ENCODE measurements around the gene BIN2. TPM values are rescaled to one million over a fixed set of nuclear protein-coding genes. Genes with fewer than 3 reads are reported as not detected.

Gene BIN2
- total and polyA plus RNA-seq, 2 of the 13 experiments (the other 11 are each of a cell fraction or from before 2014, with no cell fraction given) = not detected

GRCh38 chr12:51269174-51270066 lies 54.6 kb downstream of the BIN2 start (continued):
- TF ChIP-seq ASH2L (IDR thresholded peaks at IDR 0.05; ENCODE audit: insufficient read length, low read depth, low read length) = no peak
- no peak for TF ChIP-seq ZZZ3 (CRISPR knock-in tag; IDR thresholded peaks at IDR 0.05; ENCODE audit: borderline replicate concordance)
- no peak for TF ChIP-seq ZNF780A (CRISPR knock-in tag; IDR thresholded peaks at IDR 0.05)
- TF ChIP-seq CHD4 (IDR thresholded peaks at IDR 0.05; ENCODE audit: borderline replicate concordance, low read length) = no peak
- no peak for TF ChIP-seq ZNF317 (CRISPR knock-in tag; IDR thresholded peaks at IDR 0.05)
- TF ChIP-seq ZNF264 (CRISPR knock-in tag; IDR thresholded peaks at IDR 0.05) = no peak
- TF ChIP-seq AHR (CRISPR knock-in tag; IDR thresholded peaks at IDR 0.05) = no peak
- TF ChIP-seq KLF6 (CRISPR knock-in tag; IDR thresholded peaks at IDR 0.05) = no peak
- TF ChIP-seq ZBTB4 (CRISPR knock-in tag; IDR thresholded peaks at IDR 0.05; ENCODE audit: borderline replicate concordance) = no peak
- TF ChIP-seq ZSCAN21 (CRISPR knock-in tag; IDR thresholded peaks at IDR 0.05; ENCODE audit: borderline replicate concordance) = peak; percentile 6; the same call in 1 of the 2 replicates
- 0 out of 2 replicates have a peak, but pooled peaks have one; percentile 17 for TF ChIP-seq ZNF142 (CRISPR knock-in tag; IDR thresholded peaks at IDR 0.05)
- TF ChIP-seq ZNF672 (CRISPR knock-in tag; IDR thresholded peaks at IDR 0.05) = no peak
- no peak for TF ChIP-seq HHEX (CRISPR knock-in tag; IDR thresholded peaks at IDR 0.05)
- peak; percentile 69; the same call in 1 of the 2 replicates for TF ChIP-seq RELA (CRISPR knock-in tag; IDR thresholded peaks at IDR 0.05)
- no peak for TF ChIP-seq ZNF644 (CRISPR knock-in tag; IDR thresholded peaks at IDR 0.05; ENCODE audit: low read depth)
- peak; percentile 88 for TF ChIP-seq RAD21 (CRISPR knock-in tag; IDR thresholded peaks at IDR 0.05)
- TF ChIP-seq DNMT3B (CRISPR knock-in tag; conservative IDR thresholded peaks at IDR 0.05) = no peak
- TF ChIP-seq TRAFD1 (CRISPR knock-in tag; IDR thresholded peaks at IDR 0.05; ENCODE audit: borderline replicate concordance) = no peak
- no peak for TF ChIP-seq ZNF143 (CRISPR knock-in tag; IDR thresholded peaks at IDR 0.05)

Data from HepG2 (cell line).